Measurements from ENCODE around the gene CD180.

CD180 gene

GRCh38 chr5:67164856-67165525 lies 31.6 kb downstream of the CD180 start:
- no peak overlapping the region for H3K4me3 ChIP-seq (replicated peaks; ENCODE audit: low read depth, low read length)
- no peak for DNase-seq (ENCODE audit: extremely low read depth, low read depth)
- TF ChIP-seq CTCF (IDR thresholded peaks at IDR 0.05; ENCODE audit: low read depth, low read length, missing control alignments): no peak

GRCh38 chr5:67163863-67164595 lies 32.6 kb downstream of the CD180 start:
- no peak for DNase-seq (ENCODE audit: extremely low read depth, low read depth)
- no peak for TF ChIP-seq CTCF (IDR thresholded peaks at IDR 0.05; ENCODE audit: low read depth, low read length, missing control alignments)
- H3K4me3 ChIP-seq (replicated peaks; ENCODE audit: low read depth, low read length): no peak overlapping the region

- H3K4me3 ChIP-seq (replicated peaks; ENCODE audit: low read depth, low read length): no peak overlapping the region
- no peak for DNase-seq (ENCODE audit: extremely low read depth, low read depth)
- TF ChIP-seq CTCF (IDR thresholded peaks at IDR 0.05; ENCODE audit: low read depth, low read length, missing control alignments): no peak
Observed at GRCh38 chr5:67163231-67163756, 33.3 kb downstream of the CD180 start.

GRCh38 chr5:67161767-67162166 lies 34.8 kb downstream of the CD180 start:
- no peak overlapping the region for H3K4me3 ChIP-seq (replicated peaks; ENCODE audit: low read depth, low read length)
- DNase-seq (ENCODE audit: extremely low read depth, low read depth): no peak
- TF ChIP-seq CTCF (IDR thresholded peaks at IDR 0.05; ENCODE audit: low read depth, low read length, missing control alignments): no peak

- no peak for DNase-seq (ENCODE audit: extremely low read depth, low read depth)
- H3K4me3 ChIP-seq (replicated peaks; ENCODE audit: low read depth, low read length): no peak overlapping the region
- TF ChIP-seq CTCF (IDR thresholded peaks at IDR 0.05; ENCODE audit: low read depth, low read length, missing control alignments): no peak
Observed at GRCh38 chr5:67160985-67161384, 35.6 kb downstream of the CD180 start.

GRCh38 chr5:67160272-67160671 lies 36.3 kb downstream of the CD180 start:
- no peak for DNase-seq (ENCODE audit: extremely low read depth, low read depth)
- TF ChIP-seq CTCF (IDR thresholded peaks at IDR 0.05; ENCODE audit: low read depth, low read length, missing control alignments): no peak
- H3K4me3 ChIP-seq (replicated peaks; ENCODE audit: low read depth, low read length): no peak overlapping the region
